Kidney (tissue), 14 donors: ENCODE measurements around the gene SMS. TPM values are rescaled to one million over a fixed set of nuclear protein-coding genes. Genes with fewer than 3 reads are reported as not detected.
A peak's percentile ranks its signal among the peaks of the same experiment; 100 is the strongest.

Experiments
- DNase-seq, 5 donors: peaks; one replicate each; pipeline ENCODE4 v3.0.0-alpha.2; 2013 to 2020
- FAIRE-seq: peaks from 2 replicates; lab custom pipeline; 2012; peaks lifted over from hg19 to GRCh38; lab: Jason Lieb, UNC
- H3K27ac ChIP-seq, 2 donors: one replicate each; pipeline ENCODE4 v1.7.0; 2013; ENCODE audit warnings: low read depth in 2 of 2, low read length in 2 of 2, inconsistent platforms in 1 of 2
- H3K27me3 ChIP-seq: one replicate; pipeline ENCODE4 v1.7.1; 2013; ENCODE audit warnings: low read length, inconsistent platforms; ENCODE audit not compliant: control insufficient read depth, insufficient read depth
- H3K36me3 ChIP-seq, 3 donors: one replicate each; pipeline versions ENCODE4 v1.7.0 to v1.7.1; 2013; ENCODE audit warnings: low read length in 3 of 3, control low read depth in 1 of 3, inconsistent platforms in 1 of 3; ENCODE audit not compliant: insufficient read depth in 3 of 3, control insufficient read depth in 2 of 3
- H3K4me1 ChIP-seq, 3 donors: one replicate each; pipeline versions ENCODE4 v1.7.0 to v1.7.1; 2013; ENCODE audit warnings: low read length in 3 of 3, inconsistent platforms in 1 of 3, low read depth in 1 of 3; ENCODE audit not compliant: control insufficient read depth in 2 of 3, insufficient read depth in 2 of 3
- H3K4me3 ChIP-seq, 3 donors: one replicate each; pipeline versions ENCODE4 v1.7.0 to v1.8.1; 2013; ENCODE audit warnings: low read length in 3 of 3, control low read depth in 1 of 3, inconsistent platforms in 1 of 3
- H3K9ac ChIP-seq, 3 donors: one replicate each; pipeline versions ENCODE4 v1.7.0 to v1.7.1; 2013; ENCODE audit warnings: low read length in 3 of 3, control low read depth in 1 of 3, inconsistent platforms in 1 of 3
- H3K9me3 ChIP-seq, 3 donors: one replicate each; pipeline versions ENCODE4 v1.7.0 to v1.7.1; 2013; ENCODE audit warnings: low read length in 3 of 3, control low read depth in 1 of 3, inconsistent platforms in 1 of 3; ENCODE audit not compliant: control insufficient read depth in 2 of 3, insufficient read depth in 1 of 3
- intact Hi-C: fragments of 100-400 bp; cut with DNase I; formaldehyde crosslinking; loops from one replicate; pipeline ENCODE4 v1.11.1; 2022
- polyA plus RNA-seq: library from polyadenylated mRNA; stranded (reverse); fragments of 350-450 nt; fragmentation: Illumina TruSeq; extraction: RNeasy Lipid Tissue Mini Kit (QIAGEN cat#74804); gene quantifications from one replicate; pipeline ENCODE4 v1.2.3, GENCODE V29; 2014; ENCODE audit warnings: low read depth, low replicate concordance; ENCODE audit not compliant: insufficient read depth
- total RNA-seq: library from RNA; stranded (reverse); fragmentation: NEBNext Ultra II Directional; extraction: Animal tissue kit (Norgen Biotek cat#: 25700); gene quantifications from one replicate; pipeline ENCODE4 v1.2.1, GENCODE V29; 2021
- TF ChIP-seq, protein P1 (sequence below): IDR thresholded peaks from 3 replicates; pipeline ENCODE4 v1.5.1; 2012; ENCODE audit warnings: mild to moderate bottlenecking, moderate library complexity, borderline replicate concordance; ENCODE audit not compliant: insufficient read depth; ENCODE audit errors: extremely low read depth
- donor health status: control.
- donor health status: control.
- donor health status: control.
- donor health status: control.
- donor health status: control.
- donor health status: DM: yes; HTN: yes; CAD: no.
- donor health status: Normal renal cell carcinoma (clear cell type).

Gene SMS
- total and polyA plus RNA-seq, 2 donors from 2014 or later = 73.6 to 147 TPM

- H3K4me3 ChIP-seq = no peak overlapping the region
- FAIRE-seq = peak; percentile 90
- DNase-seq = no peak
- no peaks in the 10 kb centered on the region for H3K9me3 ChIP-seq
- TF ChIP-seq, protein P1, sequence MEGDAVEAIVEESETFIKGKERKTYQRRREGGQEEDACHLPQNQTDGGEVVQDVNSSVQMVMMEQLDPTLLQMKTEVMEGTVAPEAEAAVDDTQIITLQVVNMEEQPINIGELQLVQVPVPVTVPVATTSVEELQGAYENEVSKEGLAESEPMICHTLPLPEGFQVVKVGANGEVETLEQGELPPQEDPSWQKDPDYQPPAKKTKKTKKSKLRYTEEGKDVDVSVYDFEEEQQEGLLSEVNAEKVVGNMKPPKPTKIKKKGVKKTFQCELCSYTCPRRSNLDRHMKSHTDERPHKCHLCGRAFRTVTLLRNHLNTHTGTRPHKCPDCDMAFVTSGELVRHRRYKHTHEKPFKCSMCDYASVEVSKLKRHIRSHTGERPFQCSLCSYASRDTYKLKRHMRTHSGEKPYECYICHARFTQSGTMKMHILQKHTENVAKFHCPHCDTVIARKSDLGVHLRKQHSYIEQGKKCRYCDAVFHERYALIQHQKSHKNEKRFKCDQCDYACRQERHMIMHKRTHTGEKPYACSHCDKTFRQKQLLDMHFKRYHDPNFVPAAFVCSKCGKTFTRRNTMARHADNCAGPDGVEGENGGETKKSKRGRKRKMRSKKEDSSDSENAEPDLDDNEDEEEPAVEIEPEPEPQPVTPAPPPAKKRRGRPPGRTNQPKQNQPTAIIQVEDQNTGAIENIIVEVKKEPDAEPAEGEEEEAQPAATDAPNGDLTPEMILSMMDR = no peak
- no peaks in the 10 kb centered on the region for H3K27me3 ChIP-seq
- intact Hi-C loops = no loop called here
- no peaks in the 10 kb centered on the region for H3K36me3 ChIP-seq
- no peaks in the 10 kb centered on the region for H3K4me1 ChIP-seq
- no peak overlapping the region for H3K9ac ChIP-seq
- no peak overlapping the region for H3K27ac ChIP-seq
Observed at GRCh38 chrX:21926116-21926515, 14.4 kb upstream of the SMS start.

DNA sequence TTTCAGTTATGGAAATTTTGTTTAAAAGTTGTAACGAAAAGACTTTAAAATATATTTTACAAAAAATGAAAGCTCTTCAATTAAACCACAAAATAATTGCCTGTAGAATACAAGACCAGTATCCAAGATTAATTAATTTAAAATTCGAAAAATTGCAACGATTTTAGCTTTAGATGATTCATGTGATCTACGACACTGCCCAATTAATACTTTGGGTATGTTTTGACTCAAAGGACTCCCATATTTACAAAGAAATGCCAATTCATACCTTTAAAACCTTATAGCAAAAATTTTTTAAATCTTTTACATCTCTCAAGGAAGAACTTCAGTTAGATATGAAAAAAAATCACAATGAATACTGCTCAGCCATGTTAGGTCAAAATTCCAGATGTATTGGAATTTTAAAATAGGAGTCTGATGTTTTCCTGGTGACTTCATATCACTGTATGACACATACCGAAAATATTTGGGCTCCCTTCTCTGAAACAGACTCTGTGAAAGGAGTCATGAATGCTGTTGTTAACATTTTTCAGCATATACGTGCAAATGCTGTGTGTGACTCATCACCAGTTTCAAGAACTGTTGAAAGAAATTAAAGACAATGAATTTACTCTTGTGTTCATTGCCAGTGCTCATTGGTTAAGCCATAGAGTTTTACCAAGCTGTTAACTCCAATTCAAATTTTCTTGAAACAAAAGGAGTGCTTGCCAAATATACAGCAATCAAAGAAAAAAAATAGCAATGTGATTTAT is 13.8 kb upstream of the SMS start:
- DNase-seq = no peak
- Histone ChIP-seq H3K9ac (no peak overlapping the region), H3K4me3 (no peak overlapping the region), H3K9me3 (no peaks in the 10 kb centered on the region), H3K36me3 (no peaks in the 10 kb centered on the region), H3K27me3 (no peaks in the 10 kb centered on the region), H3K4me1 (no peaks in the 10 kb centered on the region), H3K27ac (no peak overlapping the region)
- TF ChIP-seq, protein P1 = no peak
- FAIRE-seq = peak; percentile 90
- intact Hi-C loops = no loop called here

DNA sequence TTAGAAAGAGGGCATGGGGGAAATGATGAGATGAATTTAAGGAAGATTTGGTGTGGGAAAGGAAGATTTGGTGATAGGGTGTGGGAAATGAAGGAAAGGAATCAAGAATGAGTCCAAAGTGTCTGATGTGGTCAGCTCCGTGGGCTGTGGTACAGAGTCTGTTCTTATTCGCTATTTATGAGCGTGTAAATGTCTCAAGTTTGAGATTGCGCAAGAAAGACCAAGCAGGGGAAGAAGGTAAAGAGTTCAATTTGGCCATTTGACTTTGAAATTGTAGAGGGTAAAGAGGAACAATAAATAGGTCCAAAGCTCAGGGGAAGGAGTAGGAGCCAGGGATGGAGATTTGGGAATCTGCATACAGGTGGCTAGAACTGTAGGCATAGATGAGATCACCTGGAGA is 11.3 kb upstream of the SMS start:
- Histone ChIP-seq H3K27ac (no peak overlapping the region), H3K9ac (no peak overlapping the region), H3K36me3 (no peaks in the 10 kb centered on the region), H3K27me3 (no peaks in the 10 kb centered on the region), H3K4me1 (no peaks in the 10 kb centered on the region), H3K4me3 (no peak overlapping the region), H3K9me3 (no peaks in the 10 kb centered on the region)
- intact Hi-C loops = no loop called here
- no peak for FAIRE-seq
- DNase-seq = no peak
- TF ChIP-seq, protein P1 = no peak
